Measurements from ENCODE around the gene CDKN1C.

Gene CDKN1C

GRCh38 chr11:2857918-2858317, 27.7 kb downstream of the CDKN1C start (continued):
- TF ChIP-seq KLF10 (tag by site-specific recombination; IDR thresholded peaks at IDR 0.05) (no peak), REPIN1 (tag by site-specific recombination; IDR thresholded peaks at IDR 0.05; ENCODE audit: low read depth) (no peak), ZNF155 (tag by site-specific recombination; IDR thresholded peaks at IDR 0.05) (no peak)

DNA sequence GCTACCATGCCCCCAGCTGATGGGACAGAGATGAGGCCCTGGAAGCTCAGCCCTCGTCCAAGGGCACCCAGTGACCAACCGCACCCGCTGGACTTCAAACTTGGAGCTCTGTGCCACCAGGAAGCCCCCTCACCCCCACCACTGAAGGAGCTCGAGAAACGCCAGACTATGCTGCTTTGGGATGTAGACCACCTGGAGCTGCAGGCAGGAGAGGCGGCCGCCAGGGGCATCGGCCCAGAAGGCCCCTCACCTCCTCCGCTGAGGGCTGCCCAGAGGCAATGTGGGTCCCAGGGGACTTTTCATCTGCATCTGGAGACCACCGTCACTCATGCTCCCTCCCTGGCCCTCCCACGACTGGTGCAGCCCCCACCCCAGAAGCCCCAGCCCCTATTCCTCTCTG, 28.3 kb downstream of the CDKN1C start:
- H3K4me3 ChIP-seq (ENCODE audit: low read depth, low read length) = no peak overlapping the region
- no peak overlapping the region for H3K27ac ChIP-seq (ENCODE audit: extremely low read depth, low read depth, low read length)
- ChIA-PET POLR2A (no interaction called here), CTCF (no interaction called here)
- no peaks in the 10 kb centered on the region for H3K4me1 ChIP-seq (ENCODE audit: control insufficient read depth, insufficient read depth, low read length)
- TF ChIP-seq, protein P1, sequence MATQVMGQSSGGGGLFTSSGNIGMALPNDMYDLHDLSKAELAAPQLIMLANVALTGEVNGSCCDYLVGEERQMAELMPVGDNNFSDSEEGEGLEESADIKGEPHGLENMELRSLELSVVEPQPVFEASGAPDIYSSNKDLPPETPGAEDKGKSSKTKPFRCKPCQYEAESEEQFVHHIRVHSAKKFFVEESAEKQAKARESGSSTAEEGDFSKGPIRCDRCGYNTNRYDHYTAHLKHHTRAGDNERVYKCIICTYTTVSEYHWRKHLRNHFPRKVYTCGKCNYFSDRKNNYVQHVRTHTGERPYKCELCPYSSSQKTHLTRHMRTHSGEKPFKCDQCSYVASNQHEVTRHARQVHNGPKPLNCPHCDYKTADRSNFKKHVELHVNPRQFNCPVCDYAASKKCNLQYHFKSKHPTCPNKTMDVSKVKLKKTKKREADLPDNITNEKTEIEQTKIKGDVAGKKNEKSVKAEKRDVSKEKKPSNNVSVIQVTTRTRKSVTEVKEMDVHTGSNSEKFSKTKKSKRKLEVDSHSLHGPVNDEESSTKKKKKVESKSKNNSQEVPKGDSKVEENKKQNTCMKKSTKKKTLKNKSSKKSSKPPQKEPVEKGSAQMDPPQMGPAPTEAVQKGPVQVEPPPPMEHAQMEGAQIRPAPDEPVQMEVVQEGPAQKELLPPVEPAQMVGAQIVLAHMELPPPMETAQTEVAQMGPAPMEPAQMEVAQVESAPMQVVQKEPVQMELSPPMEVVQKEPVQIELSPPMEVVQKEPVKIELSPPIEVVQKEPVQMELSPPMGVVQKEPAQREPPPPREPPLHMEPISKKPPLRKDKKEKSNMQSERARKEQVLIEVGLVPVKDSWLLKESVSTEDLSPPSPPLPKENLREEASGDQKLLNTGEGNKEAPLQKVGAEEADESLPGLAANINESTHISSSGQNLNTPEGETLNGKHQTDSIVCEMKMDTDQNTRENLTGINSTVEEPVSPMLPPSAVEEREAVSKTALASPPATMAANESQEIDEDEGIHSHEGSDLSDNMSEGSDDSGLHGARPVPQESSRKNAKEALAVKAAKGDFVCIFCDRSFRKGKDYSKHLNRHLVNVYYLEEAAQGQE (tag by site-specific recombination; IDR thresholded peaks at IDR 0.05) = no peak
- no peak for TF ChIP-seq SP2 (tag by site-specific recombination; IDR thresholded peaks at IDR 0.05)
- TF ChIP-seq ZNF37A (tag by site-specific recombination; IDR thresholded peaks at IDR 0.05) = no peak
- TF ChIP-seq BCL6B (tag by site-specific recombination; IDR thresholded peaks at IDR 0.05) = no peak
- TF ChIP-seq, protein P2, sequence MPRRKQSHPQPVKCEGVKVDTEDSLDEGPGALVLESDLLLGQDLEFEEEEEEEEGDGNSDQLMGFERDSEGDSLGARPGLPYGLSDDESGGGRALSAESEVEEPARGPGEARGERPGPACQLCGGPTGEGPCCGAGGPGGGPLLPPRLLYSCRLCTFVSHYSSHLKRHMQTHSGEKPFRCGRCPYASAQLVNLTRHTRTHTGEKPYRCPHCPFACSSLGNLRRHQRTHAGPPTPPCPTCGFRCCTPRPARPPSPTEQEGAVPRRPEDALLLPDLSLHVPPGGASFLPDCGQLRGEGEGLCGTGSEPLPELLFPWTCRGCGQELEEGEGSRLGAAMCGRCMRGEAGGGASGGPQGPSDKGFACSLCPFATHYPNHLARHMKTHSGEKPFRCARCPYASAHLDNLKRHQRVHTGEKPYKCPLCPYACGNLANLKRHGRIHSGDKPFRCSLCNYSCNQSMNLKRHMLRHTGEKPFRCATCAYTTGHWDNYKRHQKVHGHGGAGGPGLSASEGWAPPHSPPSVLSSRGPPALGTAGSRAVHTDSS (tag by site-specific recombination; IDR thresholded peaks at IDR 0.05) = no peak
- no peak for TF ChIP-seq ZNF391 (tag by site-specific recombination; IDR thresholded peaks at IDR 0.05; ENCODE audit: borderline replicate concordance, low read depth)
- TF ChIP-seq, protein P3, sequence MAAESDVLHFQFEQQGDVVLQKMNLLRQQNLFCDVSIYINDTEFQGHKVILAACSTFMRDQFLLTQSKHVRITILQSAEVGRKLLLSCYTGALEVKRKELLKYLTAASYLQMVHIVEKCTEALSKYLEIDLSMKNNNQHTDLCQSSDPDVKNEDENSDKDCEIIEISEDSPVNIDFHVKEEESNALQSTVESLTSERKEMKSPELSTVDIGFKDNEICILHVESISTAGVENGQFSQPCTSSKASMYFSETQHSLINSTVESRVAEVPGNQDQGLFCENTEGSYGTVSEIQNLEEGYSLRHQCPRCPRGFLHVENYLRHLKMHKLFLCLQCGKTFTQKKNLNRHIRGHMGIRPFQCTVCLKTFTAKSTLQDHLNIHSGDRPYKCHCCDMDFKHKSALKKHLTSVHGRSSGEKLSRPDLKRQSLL (tag by site-specific recombination; IDR thresholded peaks at IDR 0.05) = no peak
- no peaks in the 10 kb centered on the region for H3K36me3 ChIP-seq (ENCODE audit: control insufficient read depth in 2 of 2, insufficient read depth in 1 of 2, low read length in 2 of 2)
- H3K9me3 ChIP-seq (ENCODE audit: control insufficient read depth, insufficient read depth, low read depth, low read length) = no peaks in the 10 kb centered on the region

DNA sequence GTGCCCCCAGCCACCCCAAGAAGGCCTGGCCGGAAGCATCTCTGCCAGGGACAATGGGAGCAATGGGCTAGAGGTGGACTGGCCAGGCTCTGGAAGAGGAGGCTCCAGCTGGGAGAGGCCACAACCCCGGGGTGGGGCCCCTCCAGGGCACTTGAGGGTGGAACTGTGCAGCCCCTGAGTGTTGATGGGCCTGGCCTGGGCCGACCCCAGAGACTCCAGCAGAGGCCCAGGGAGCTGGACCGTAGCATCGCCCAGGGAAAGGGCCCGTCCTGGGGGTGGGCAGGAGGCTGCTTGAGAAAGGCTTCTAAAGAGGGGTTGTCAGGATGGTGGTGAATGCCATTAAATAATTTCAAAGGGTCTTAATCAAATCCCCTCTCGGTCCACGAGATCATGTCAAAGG, 30.4 kb downstream of the CDKN1C start:
- CTCF ChIA-PET = no interaction called here
- Histone ChIP-seq H3K4me1 (ENCODE audit: control insufficient read depth, insufficient read depth, low read length) (no peaks in the 10 kb centered on the region), H3K4me3 (ENCODE audit: low read depth, low read length) (no peak overlapping the region), H3K36me3 (ENCODE audit: control insufficient read depth in 2 of 2, insufficient read depth in 1 of 2, low read length in 2 of 2) (no peaks in the 10 kb centered on the region), H3K9me3 (ENCODE audit: control insufficient read depth, insufficient read depth, low read depth, low read length) (no peaks in the 10 kb centered on the region), H3K27ac (ENCODE audit: extremely low read depth, low read depth, low read length) (no peak overlapping the region)
- POLR2A ChIA-PET = no interaction called here
- TF ChIP-seq ZBTB7A (tag by site-specific recombination; IDR thresholded peaks at IDR 0.05; ENCODE audit: low read depth) (no peak), ZNF146 (tag by site-specific recombination; IDR thresholded peaks at IDR 0.05) (no peak)

GRCh38 chr11:2853997-2854560, 31.5 kb downstream of the CDKN1C start:
- H3K27ac ChIP-seq (ENCODE audit: extremely low read depth, low read depth, low read length) = no peak overlapping the region
- no peak overlapping the region for H3K4me3 ChIP-seq (ENCODE audit: low read depth, low read length)
- H3K36me3 ChIP-seq (ENCODE audit: control insufficient read depth in 2 of 2, insufficient read depth in 1 of 2, low read length in 2 of 2) = no peaks in the 10 kb centered on the region
- ChIA-PET CTCF (no interaction called here), POLR2A (no interaction called here)
- TF ChIP-seq ZNF148 (tag by site-specific recombination; IDR thresholded peaks at IDR 0.05; ENCODE audit: borderline replicate concordance) (0 out of 2 replicates have a peak, but pooled peaks have one; percentile 28), ZFHX2 (tag by site-specific recombination; conservative IDR thresholded peaks at IDR 0.05) (peak; percentile 99), EGR2 (tag by site-specific recombination; IDR thresholded peaks at IDR 0.05; ENCODE audit: low read depth) (peak; percentile 100)
- TF ChIP-seq, protein P4, sequence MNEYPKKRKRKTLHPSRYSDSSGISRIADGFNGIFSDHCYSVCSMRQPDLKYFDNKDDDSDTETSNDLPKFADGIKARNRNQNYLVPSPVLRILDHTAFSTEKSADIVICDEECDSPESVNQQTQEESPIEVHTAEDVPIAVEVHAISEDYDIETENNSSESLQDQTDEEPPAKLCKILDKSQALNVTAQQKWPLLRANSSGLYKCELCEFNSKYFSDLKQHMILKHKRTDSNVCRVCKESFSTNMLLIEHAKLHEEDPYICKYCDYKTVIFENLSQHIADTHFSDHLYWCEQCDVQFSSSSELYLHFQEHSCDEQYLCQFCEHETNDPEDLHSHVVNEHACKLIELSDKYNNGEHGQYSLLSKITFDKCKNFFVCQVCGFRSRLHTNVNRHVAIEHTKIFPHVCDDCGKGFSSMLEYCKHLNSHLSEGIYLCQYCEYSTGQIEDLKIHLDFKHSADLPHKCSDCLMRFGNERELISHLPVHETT (tag by site-specific recombination; IDR thresholded peaks at IDR 0.05) = no peak
- no peaks in the 10 kb centered on the region for H3K9me3 ChIP-seq (ENCODE audit: control insufficient read depth, insufficient read depth, low read depth, low read length)
- H3K4me1 ChIP-seq (ENCODE audit: control insufficient read depth, insufficient read depth, low read length) = no peaks in the 10 kb centered on the region
